GM21381 (cell line): Measurements from ENCODE around the gene ITIH1.

Experiments used
- ATAC-seq: cut with Tn5 transposase; IDR thresholded peaks from one replicate; pipeline ENCODE4 v1.9.1; 2021; ENCODE audit warnings: mild to moderate bottlenecking, moderate library complexity; ENCODE audit not compliant: unreplicated experiment

Gene ITIH1

DNA sequence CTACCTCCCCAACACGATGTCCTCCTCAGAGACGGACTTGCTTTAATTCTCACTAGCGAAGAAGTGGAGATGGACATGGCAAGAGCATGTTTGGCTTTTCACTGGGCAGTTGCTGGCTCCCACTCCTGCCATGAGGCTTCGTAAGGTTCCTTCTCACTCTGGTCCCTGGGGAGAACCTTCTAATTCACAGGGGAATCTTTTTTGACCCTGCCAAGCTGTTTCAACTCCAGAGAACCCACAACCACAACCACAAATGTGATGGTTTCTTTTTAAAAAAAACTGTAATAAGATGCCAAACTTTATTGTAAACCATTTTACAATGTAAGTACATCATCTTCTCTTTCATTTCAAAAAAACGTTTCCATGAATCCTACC is 59.1 kb downstream of the ITIH1 start:
- no peak for ATAC-seq

- no peak for ATAC-seq
Observed at GRCh38 chr3:52836986-52837385, 59.6 kb downstream of the ITIH1 start.

- ATAC-seq: peak; percentile 67
Observed at GRCh38 chr3:52838561-52839267, 61.3 kb downstream of the ITIH1 start.

GRCh38 chr3:52839268-52839575 is 61.8 kb downstream of the ITIH1 start:
- ATAC-seq: no peak

DNA sequence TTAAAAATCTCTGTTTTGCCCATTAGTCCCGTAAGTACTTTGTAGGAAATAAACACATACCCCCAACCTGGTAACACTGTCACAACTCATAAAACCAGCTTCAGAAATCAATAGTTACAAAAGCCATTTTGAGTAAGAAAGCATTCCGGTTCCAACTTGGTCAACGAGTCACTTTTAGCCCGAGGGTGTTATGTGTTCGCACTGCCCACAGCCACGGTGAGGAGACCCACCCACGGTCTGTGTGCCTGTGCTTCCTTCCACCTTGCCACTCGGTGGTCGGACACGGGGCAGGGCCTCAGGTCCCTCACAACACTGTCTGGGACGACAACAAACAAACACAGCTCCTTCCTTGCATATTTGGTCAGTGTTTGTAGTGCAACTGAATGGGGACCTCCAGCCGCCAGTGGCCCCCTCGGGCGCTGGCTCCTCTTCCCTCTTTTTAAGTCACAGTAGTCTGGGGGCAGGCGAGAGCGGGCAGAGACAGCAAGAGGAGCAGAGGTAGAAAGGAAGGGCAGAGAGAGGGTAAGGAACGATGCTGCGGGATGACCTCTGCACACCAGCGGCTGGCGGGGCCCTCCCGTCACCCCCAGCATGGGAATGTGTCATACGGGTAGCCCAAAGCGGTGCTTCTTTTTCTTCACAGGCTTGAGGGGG is 62.6 kb downstream of the ITIH1 start:
- ATAC-seq: no peak

DNA sequence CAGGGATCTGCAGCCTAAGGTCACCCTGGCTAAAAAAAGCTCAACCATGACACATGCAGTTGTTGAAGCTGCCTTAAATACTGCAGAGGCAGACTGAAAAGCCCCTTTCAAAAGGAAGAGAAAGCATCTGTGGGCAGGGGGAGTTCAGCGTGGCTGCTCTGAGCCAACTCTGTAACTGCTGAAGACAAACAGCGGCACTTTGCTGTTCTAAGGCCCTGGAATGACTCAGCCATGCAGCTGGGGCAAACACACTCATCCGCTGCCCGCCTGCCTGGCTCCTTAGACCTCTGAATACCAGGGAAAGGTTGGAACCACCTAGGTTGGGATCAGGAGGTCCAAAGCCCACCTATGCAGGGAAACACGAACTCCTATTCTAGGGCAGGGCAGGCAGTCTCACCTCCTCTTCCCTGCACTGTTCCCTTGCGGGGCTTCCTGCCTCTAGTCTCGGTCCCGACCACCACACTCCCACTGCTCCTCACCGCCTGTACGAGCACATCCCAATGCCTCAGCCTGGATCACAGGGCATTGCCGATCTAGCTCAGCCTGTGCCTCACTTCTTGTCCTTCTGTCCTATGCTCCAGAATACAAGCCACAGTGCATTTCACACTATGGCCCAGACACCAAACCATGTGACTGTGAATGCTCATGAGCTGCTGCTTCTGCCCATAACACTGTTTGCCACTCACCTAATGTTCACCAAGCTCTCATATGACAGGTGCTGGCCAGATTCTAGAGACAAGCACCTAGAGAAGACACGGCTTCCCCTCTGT is 64.0 kb downstream of the ITIH1 start:
- ATAC-seq: no peak
